ENCODE data around the gene GPR161. TPM values are rescaled to one million over a fixed set of nuclear protein-coding genes. Genes with fewer than 3 reads are reported as not detected.

Gene GPR161
- total RNA-seq, 1 experiment from 2014 or later: 2.4 TPM

DNA sequence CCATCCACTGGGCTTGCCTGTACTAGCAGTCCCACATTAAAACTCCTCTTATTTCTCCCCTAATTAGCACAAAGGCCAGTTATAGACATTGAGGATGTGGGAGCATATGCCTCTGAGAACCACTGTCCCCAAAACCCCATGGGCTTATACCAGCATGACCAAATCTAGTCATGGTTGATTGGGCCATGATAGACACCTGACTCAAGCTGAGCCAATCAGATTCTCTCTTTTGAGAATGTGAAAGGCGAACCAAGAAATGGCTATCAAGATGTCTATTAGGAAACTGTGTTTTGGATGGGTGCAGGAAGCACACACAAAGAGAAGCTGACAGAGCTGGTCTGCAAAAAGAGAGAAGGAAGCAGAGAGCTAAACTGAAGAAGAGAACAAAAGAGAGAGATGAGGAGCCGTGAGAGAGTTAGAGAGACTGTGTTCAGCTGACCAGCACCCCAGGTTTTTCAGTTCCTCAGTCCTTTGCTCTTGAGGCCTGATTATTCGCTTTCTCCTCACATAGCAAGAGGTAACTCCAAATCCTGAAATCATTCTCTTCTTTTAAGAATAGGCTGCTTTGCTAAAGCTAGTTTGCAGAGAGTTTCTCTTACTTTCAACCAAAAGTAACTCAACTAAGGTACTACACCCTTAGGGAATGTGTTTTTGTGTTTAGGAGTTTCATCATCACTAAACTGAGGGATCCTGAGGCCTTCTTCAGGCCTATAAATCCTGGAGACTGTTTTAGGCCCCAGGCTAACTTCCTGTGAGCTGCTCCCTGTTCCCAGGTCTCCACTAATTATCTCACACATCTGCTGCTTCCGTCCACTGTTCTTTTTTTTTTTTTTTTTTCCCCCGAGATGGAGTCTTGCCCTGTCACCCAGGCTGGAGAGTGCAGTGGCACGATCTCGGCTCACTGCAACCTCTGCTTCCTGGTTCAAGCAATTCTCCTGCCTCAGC, 34.1 kb upstream of the GPR161 start:
- H3K4me1 ChIP-seq (ENCODE audit: control insufficient read depth, insufficient read depth, low read length): no peaks in the 10 kb centered on the region
- ChIA-PET POLR2A (no interaction called here), CTCF (no interaction called here)
- BruUV-seq (replicated peaks): no TSS peak
- H3K4me3 ChIP-seq (ENCODE audit: low read depth in 2 of 2, low read length in 2 of 2): no peak overlapping the region
- no peaks in the 10 kb centered on the region for H3K36me3 ChIP-seq (ENCODE audit: control insufficient read depth, insufficient read depth, low read length)
- in situ Hi-C loops (cut with HindIII; ENCODE audit: low pct_unique_long_range_greater_than_20kb, low sequenced_read_pairs): no loop called here
- no peaks in the 10 kb centered on the region for H3K9me3 ChIP-seq (ENCODE audit: control insufficient read depth, insufficient read depth, low read depth, low read length)
- intact Hi-C loops (cut with micrococcal nuclease; ENCODE audit: unreplicated experiment): no loop called here
- ATAC-seq (no peak), DNase-seq (ENCODE audit: low read depth, low spot score) (no peak)
- no peak overlapping the region for H3K27ac ChIP-seq (ENCODE audit: low read length)
- H3K27me3 ChIP-seq (ENCODE audit: control insufficient read depth, insufficient read depth, low read length): no peaks in the 10 kb centered on the region
- TF ChIP-seq CTCF (IDR thresholded peaks at IDR 0.05) (no peak), POLR2AphosphoS5 (IDR thresholded peaks at IDR 0.05; ENCODE audit: low read depth, low read length) (no peak)

GRCh38 chr1:168167806-168168205, 31.1 kb upstream of the GPR161 start:
- no peak for ATAC-seq
- no peaks in the 10 kb centered on the region for H3K9me3 ChIP-seq (ENCODE audit: control insufficient read depth, insufficient read depth, low read depth, low read length)
- intact Hi-C loops (cut with micrococcal nuclease; ENCODE audit: unreplicated experiment): no loop called here
- TF ChIP-seq REST (IDR thresholded peaks at IDR 0.05; ENCODE audit: insufficient read depth in 1 of 2, low read depth in 2 of 2, low read length in 1 of 2) (no peak), TCF7L2 (IDR thresholded peaks at IDR 0.05; ENCODE audit: low read depth, low read length) (no peak)
- in situ Hi-C loops (cut with HindIII; ENCODE audit: low pct_unique_long_range_greater_than_20kb, low sequenced_read_pairs): no loop called here
- ChIA-PET POLR2A (no interaction called here), CTCF (no interaction called here)
- DNase-seq (ENCODE audit: low read depth, low spot score): no peak
- no TSS peak for BruUV-seq (replicated peaks)
- H3K27ac ChIP-seq (ENCODE audit: low read length): no peak overlapping the region
- H3K4me3 ChIP-seq (ENCODE audit: low read depth in 2 of 2, low read length in 2 of 2): no peak overlapping the region
- H3K4me1 ChIP-seq (ENCODE audit: control insufficient read depth, insufficient read depth, low read length): no peaks in the 10 kb centered on the region
- H3K27me3 ChIP-seq (ENCODE audit: control insufficient read depth, insufficient read depth, low read length): no peaks in the 10 kb centered on the region
- no peaks in the 10 kb centered on the region for H3K36me3 ChIP-seq (ENCODE audit: control insufficient read depth, insufficient read depth, low read length)

DNA sequence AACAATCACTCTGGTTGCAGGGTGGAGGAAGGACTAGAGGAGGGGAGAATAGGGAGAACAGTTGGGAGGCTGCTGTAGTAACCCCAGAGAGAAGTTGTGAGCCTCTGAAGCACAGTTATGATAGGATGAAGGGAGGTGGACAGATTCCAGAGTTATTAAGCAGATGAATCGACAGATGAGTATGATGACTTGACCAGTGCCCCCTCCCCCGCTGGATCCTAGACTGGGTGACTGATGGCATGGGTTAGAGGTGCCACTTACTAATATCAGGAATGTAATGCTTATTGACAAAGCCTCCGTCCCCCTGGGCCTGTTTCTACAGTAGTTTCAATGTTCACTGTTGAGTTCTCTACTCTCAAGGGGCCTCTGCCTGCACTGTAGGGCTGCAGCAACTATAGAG, 28.0 kb upstream of the GPR161 start:
- no peaks in the 10 kb centered on the region for H3K27me3 ChIP-seq (ENCODE audit: control insufficient read depth, insufficient read depth, low read length)
- no peaks in the 10 kb centered on the region for H3K36me3 ChIP-seq (ENCODE audit: control insufficient read depth, insufficient read depth, low read length)
- no peaks in the 10 kb centered on the region for H3K9me3 ChIP-seq (ENCODE audit: control insufficient read depth, insufficient read depth, low read depth, low read length)
- ChIA-PET CTCF (no interaction called here), POLR2A (interaction anchor here (0.7 kb wide), 1 partner anchor 11 kb away, joined by 10 read pairs; no protein-coding TSS in a partner anchor)
- no peak for TF ChIP-seq POLR2AphosphoS5 (IDR thresholded peaks at IDR 0.05; ENCODE audit: low read depth, low read length)
- no peak for TF ChIP-seq REST (IDR thresholded peaks at IDR 0.05; ENCODE audit: insufficient read depth in 1 of 2, low read depth in 2 of 2, low read length in 1 of 2)
- no peak for TF ChIP-seq CTCF (IDR thresholded peaks at IDR 0.05)
- no peak for TF ChIP-seq SIN3A (IDR thresholded peaks at IDR 0.05; ENCODE audit: borderline replicate concordance, insufficient read depth, low read depth, low read length)
- no peak for TF ChIP-seq TCF7L2 (IDR thresholded peaks at IDR 0.05; ENCODE audit: low read depth, low read length)
- H3K27ac ChIP-seq (ENCODE audit: low read length): no peak overlapping the region
- no peak overlapping the region for H3K4me3 ChIP-seq (ENCODE audit: low read depth in 2 of 2, low read length in 2 of 2)
- no TSS peak for BruUV-seq (replicated peaks)
- ATAC-seq (no peak), DNase-seq (ENCODE audit: low read depth, low spot score) (no peak)
- H3K4me1 ChIP-seq (ENCODE audit: control insufficient read depth, insufficient read depth, low read length): no peaks in the 10 kb centered on the region
- in situ Hi-C loops (cut with HindIII; ENCODE audit: low pct_unique_long_range_greater_than_20kb, low sequenced_read_pairs): no loop called here
- intact Hi-C loops (cut with micrococcal nuclease; ENCODE audit: unreplicated experiment): no loop called here
